Heart left ventricle (tissue), 16 donors: ENCODE results near the gene MET. TPM values are rescaled to one million over a fixed set of nuclear protein-coding genes. Genes with fewer than 3 reads are reported as not detected.
A peak's percentile ranks its signal among the peaks of the same experiment; 100 is the strongest.

ENCODE experiments used
- ATAC-seq, 4 donors: fragments of 200-7000 bp; cut with Tn5 transposase; one replicate each; pipeline ENCODE4 v1.9.1; 2020 to 2022; ENCODE audit warnings: moderate library complexity in 4 of 4, mild to moderate bottlenecking in 3 of 4, moderate number of reproducible peaks in 1 of 4
- DNase-seq, 5 donors: peaks; one replicate each; pipeline ENCODE4 v3.0.0-alpha.2; 2020
- H3K27ac ChIP-seq, 12 donors: fragments of 200-600 bp; sonication (generic) in 4 of 12; one replicate each; pipeline versions ENCODE4 v1.5.0 to v1.8.0; 2016 to 2022; ENCODE audit warnings: mild to moderate bottlenecking in 2 of 12
- H3K27me3 ChIP-seq, 9 donors: fragments of 200-600 bp; sonication (generic) in 2 of 9; one replicate each; pipeline versions ENCODE4 v1.5.1 to v1.8.0; 2016 to 2022; ENCODE audit warnings: mild to moderate bottlenecking in 3 of 9
- H3K36me3 ChIP-seq, 9 donors: fragments of 200-600 bp; sonication (generic) in 2 of 9; one replicate each; pipeline versions ENCODE4 v1.5.0 to v1.8.0; 2018 to 2022; ENCODE audit warnings: mild to moderate bottlenecking in 2 of 9
- H3K4me1 ChIP-seq, 12 donors: fragments of 200-600 bp; sonication (generic) in 4 of 12; one replicate each; pipeline versions ENCODE4 v1.5.0 to v1.8.0; 2016 to 2022; ENCODE audit warnings: mild to moderate bottlenecking in 3 of 12
- H3K4me3 ChIP-seq, 12 donors: fragments of 200-600 bp; sonication (generic) in 4 of 12; one replicate each; pipeline versions ENCODE4 v1.5.0 to v1.8.0; 2017 to 2022; ENCODE audit warnings: mild to moderate bottlenecking in 9 of 12, moderate library complexity in 4 of 12
- H3K9me3 ChIP-seq, 12 donors: fragments of 200-600 bp; sonication (generic) in 4 of 12; one replicate each; pipeline versions ENCODE4 v1.5.0 to v1.8.0; 2016 to 2022; ENCODE audit warnings: mild to moderate bottlenecking in 1 of 12
- CTCF ChIP-seq, 12 donors: fragments of 200-600 bp; sonication (generic) in 4 of 12; IDR thresholded peaks; one replicate each; pipeline versions ENCODE4 v1.5.0 to v1.8.0; 2018 to 2022; ENCODE audit warnings: antibody characterized with exemption in 12 of 12, mild to moderate bottlenecking in 5 of 12
- POLR2A ChIP-seq, 2 donors: fragments of 450-650 bp; IDR thresholded peaks; one replicate each; pipeline ENCODE4 v1.6.1; 2017; ENCODE audit warnings: antibody characterized with exemption in 2 of 2, mild to moderate bottlenecking in 2 of 2, moderate library complexity in 2 of 2
- WGBS, 4 donors: extraction: QIAGEN DNeasy Blood & Tissue Kit in 2 of 4; methylation state at CpG; one replicate each; pipeline versions ENCODE4 v1.1.5 to v1.1.7; 2013 to 2018; 5-methylcytosine and 5-hydroxymethylcytosine counted together
- intact Hi-C, 10 donors: fragments of 100-400 bp; cut with DNase I; formaldehyde crosslinking; loops; one replicate each; pipeline versions ENCODE4 v1.11.1 to v1.14.2; 2022
- polyA plus RNA-seq, 2 donors: library from polyadenylated mRNA; stranded (reverse); fragments of 200-250 nt; gene quantifications; one replicate each; pipeline ENCODE4 v1.2.3, GENCODE V29; 2013
- total RNA-seq, 9 donors: library from RNA; depleted of rRNA in 2 of 9; stranded (reverse); fragments of >200 nt in 2 of 9; fragmentation: NEBNext Ultra II Directional in 3 of 9; extraction: Animal tissue kit (Norgen Biotek cat#: 25700) in 3 of 9; gene quantifications; one replicate each; pipeline versions ENCODE4 v1.1.0 to v1.2.4, GENCODE V29; 2016 to 2023
- donor health status: ischemic (EF 13 %, LVEDD 7.1; RV severe dilation, severe dysfunction).
- donor health status: healthy with polysubstance abuse.
- donor health status: DM: no; HTN: yes; CAD: no.
- donor health status: DM: no; HTN: no; CAD: no.
- donor health status: ischemic (EF 25% LVEDD 6.9; RV normal size, moderate dysfunction).
- donor health status: ischemic (EF 25% LVEDD 5.7; RV mildly dilated, moderate dysfunction).
- donor health status: healthy.
- donor health status: DM: yes; HTN: yes; CAD: no.
- donor health status: ischemic (EF 35%, LVEDD 5.7; RV mildly dilated, moderate dysfunction).
- donor health status: nonischemic (EF 11% LVEDD 7.7; RV severe dilation, severe dysfunction).
- donor health status: DM: yes; HTN: yes; CAD: no.
- donor health status: PGD.
- donor health status: ischemic (EF 29% LVEDD 5.4; RV normal size, mild dysfunction).
- donor health status: nonischemic (EF 23%, LVEDD 6.1; RV moderate dilation, normal function).

The MET gene
- total and polyA plus RNA-seq, 11 donors: 2.4 to 29.7 (median 14.3) TPM

DNA sequence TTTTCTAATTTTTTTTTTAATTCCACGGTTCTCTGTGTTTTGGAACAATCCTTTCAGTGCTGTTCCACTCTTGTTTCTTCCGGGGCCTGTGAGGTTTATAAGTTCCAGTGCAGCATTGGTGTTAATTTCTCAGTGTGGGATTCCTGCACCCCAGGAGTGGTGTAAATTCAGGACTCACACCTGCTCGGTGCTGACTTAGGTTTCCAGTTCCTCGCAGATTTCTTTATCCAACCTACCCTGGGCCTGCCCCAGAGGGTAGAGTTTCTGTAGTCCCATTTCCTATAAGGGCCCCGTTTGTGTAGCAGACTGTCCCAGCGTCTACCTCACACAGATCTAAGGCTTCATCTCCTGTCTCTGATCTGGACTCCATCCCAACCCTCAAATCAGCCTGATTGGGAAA lies 27.4 kb upstream of the MET start:
- TF ChIP-seq POLR2A (IDR thresholded peaks at IDR 0.05) (no peak), CTCF (IDR thresholded peaks at IDR 0.05) (no peak)
- Histone ChIP-seq H3K4me1 (peaks cover 0 to 5% (median 0%) of the 10 kb centered on the region in 12 donors), H3K27me3 (no peaks in the 10 kb centered on the region), H3K36me3 (no peaks in the 10 kb centered on the region), H3K9me3 (no peaks in the 10 kb centered on the region), H3K4me3 (no peak overlapping the region), H3K27ac (no peak overlapping the region)
- intact Hi-C loops: no loop called here
- ATAC-seq (no peak), DNase-seq (no peak)
- 77 to 83% (median 83%) methylated on average over 6 of the region's 6 CpGs for WGBS, 4 donors

GRCh38 chr7:116647290-116647689 lies 24.7 kb upstream of the MET start:
- intact Hi-C loops: no loop called here

GRCh38 chr7:116647861-116648260 lies 24.1 kb upstream of the MET start:
- Histone ChIP-seq H3K4me1 (peaks cover 0 to 5% (median 0%) of the 10 kb centered on the region in 12 donors), H3K9me3 (no peaks in the 10 kb centered on the region), H3K36me3 (no peaks in the 10 kb centered on the region), H3K27me3 (no peaks in the 10 kb centered on the region), H3K27ac (no peak overlapping the region), H3K4me3 (no peak overlapping the region)
- TF ChIP-seq POLR2A (IDR thresholded peaks at IDR 0.05): no peak
- no peak for TF ChIP-seq CTCF (IDR thresholded peaks at IDR 0.05)
- 83 to 90% (median 86%) methylated on average over 2 of the region's 2 CpGs for WGBS, 4 donors
- no peak for DNase-seq
- ATAC-seq: no peak
- intact Hi-C loops: no loop called here

More at GRCh38 chr7:116647290-116647689, 24.7 kb upstream of the MET start:
- Histone ChIP-seq H3K27me3 (no peaks in the 10 kb centered on the region), H3K4me1 (peaks cover 0 to 5% (median 0%) of the 10 kb centered on the region in 12 donors), H3K9me3 (no peaks in the 10 kb centered on the region), H3K27ac (no peak overlapping the region), H3K4me3 (no peak overlapping the region), H3K36me3 (no peaks in the 10 kb centered on the region)
- DNase-seq: no peak
- TF ChIP-seq CTCF (IDR thresholded peaks at IDR 0.05) (no peak), POLR2A (IDR thresholded peaks at IDR 0.05) (no peak)
- ATAC-seq: peak in 2 of 4 donors; percentile 70 to 84
- 47 to 57% (median 50%) methylated on average over 2 of the region's 2 CpGs for WGBS, 4 donors

DNA sequence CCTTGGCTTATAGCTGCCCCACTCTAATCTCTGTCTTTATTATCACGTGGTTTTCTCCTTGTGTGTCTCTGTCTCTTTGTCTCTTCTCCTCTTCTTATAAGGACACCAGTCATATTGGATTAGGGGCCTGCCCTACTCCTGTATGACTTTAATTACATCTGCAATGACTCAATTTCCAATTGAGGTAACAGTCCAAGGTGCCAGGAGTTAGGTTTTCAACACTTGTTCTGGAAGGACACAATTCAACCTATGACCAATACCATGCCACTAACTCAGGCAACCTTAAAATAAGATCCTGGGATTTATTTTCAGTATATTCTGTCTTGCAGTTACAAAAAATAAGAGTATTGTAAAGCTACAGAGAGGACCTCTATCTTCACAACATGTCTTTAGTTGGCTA lies 21.6 kb upstream of the MET start:
- no peak for ATAC-seq
- peaks cover 0 to 9% (median 0%) of the 10 kb centered on the region in 12 donors for H3K4me1 ChIP-seq
- no peak for DNase-seq
- no peaks in the 10 kb centered on the region for H3K27me3 ChIP-seq
- H3K4me3 ChIP-seq: no peak overlapping the region
- 47 to 63% (median 60%) methylated on average over 1 of the region's 1 CpG for whole genome bisulfite sequencing, 4 donors
- H3K36me3 ChIP-seq: no peaks in the 10 kb centered on the region
- no peak overlapping the region for H3K27ac ChIP-seq
- intact Hi-C loops: no loop called here
- TF ChIP-seq POLR2A (IDR thresholded peaks at IDR 0.05) (no peak), CTCF (IDR thresholded peaks at IDR 0.05) (no peak)
- H3K9me3 ChIP-seq: no peaks in the 10 kb centered on the region
